DOHH2 (cell line): ENCODE data around the gene MYO1G.

Experiments
- H3F3A ChIP-seq: fragments of 200-600 bp; sonication (generic), shearing (Covaris generic); 2 replicates; pipeline ENCODE4 v1.6.0; 2016; ENCODE audit warnings: antibody characterized with exemption, mild to moderate bottlenecking; ENCODE audit not compliant: control insufficient read depth, insufficient read depth
- H3K27ac ChIP-seq: fragments of 200-600 bp; sonication (generic); 2 replicates; pipeline ENCODE4 v1.5.1; 2014; ENCODE audit warnings: low read depth, mild to moderate bottlenecking, low read length, moderate library complexity
- H3K27me3 ChIP-seq: fragments of 200-600 bp; sonication (generic); 2 replicates; pipeline ENCODE4 v1.6.1; 2014; ENCODE audit warnings: mild to moderate bottlenecking, low read length, mixed read lengths; ENCODE audit not compliant: control insufficient read depth
- H3K36me3 ChIP-seq: fragments of 200-600 bp; sonication (generic); 2 replicates; pipeline ENCODE4 v1.6.1; 2014; ENCODE audit warnings: mild to moderate bottlenecking, low read length, moderate library complexity, mixed read lengths; ENCODE audit not compliant: control insufficient read depth
- H3K4me1 ChIP-seq: fragments of 200-600 bp; sonication (generic); 2 replicates; pipeline ENCODE4 v1.6.1; 2014; ENCODE audit warnings: mild to moderate bottlenecking, low read length, mixed read lengths; ENCODE audit not compliant: control insufficient read depth
- H3K4me2 ChIP-seq: fragments of 200-600 bp; sonication (generic); 2 replicates; pipeline ENCODE4 v1.6.0; 2014; ENCODE audit warnings: mild to moderate bottlenecking, low read length, moderate library complexity
- H3K4me3 ChIP-seq: fragments of 200-600 bp; sonication (generic); 2 replicates; pipeline ENCODE4 v1.5.1; 2014; ENCODE audit warnings: mild to moderate bottlenecking, low read length, mixed read lengths
- H3K79me2 ChIP-seq: fragments of 200-600 bp; sonication (generic); 2 replicates; pipeline ENCODE4 v1.6.1; 2014; ENCODE audit warnings: mild to moderate bottlenecking, low read length, mixed read lengths; ENCODE audit not compliant: control insufficient read depth
- H3K9me2 ChIP-seq: fragments of 200-600 bp; sonication (generic); replicated peaks from 2 replicates; pipeline ENCODE4 v1.6.1; 2014; ENCODE audit warnings: mild to moderate bottlenecking, low read length, mixed read lengths; ENCODE audit not compliant: control insufficient read depth
- H3K9me3 ChIP-seq: fragments of 200-600 bp; sonication (generic); 2 replicates; pipeline ENCODE4 v1.6.1; 2014; ENCODE audit warnings: antibody characterized with exemption, low read length, mixed read lengths; ENCODE audit not compliant: control insufficient read depth, insufficient read depth
- H4K20me1 ChIP-seq: fragments of 200-600 bp; sonication (generic); 2 replicates; pipeline ENCODE4 v1.6.0; 2014; ENCODE audit warnings: low read depth, mild to moderate bottlenecking, antibody characterized with exemption, low read length, moderate library complexity; ENCODE audit not compliant: control insufficient read depth, insufficient read depth
- CTCF ChIP-seq: fragments of 200-600 bp; sonication (generic); IDR thresholded peaks from one replicate; pipeline ENCODE4 v1.5.1; 2014; ENCODE audit warnings: antibody characterized with exemption, mild to moderate bottlenecking, low read depth, low read length; ENCODE audit not compliant: poor library complexity, severe bottlenecking
- EZH2phosphoT487 ChIP-seq: fragments of 200-600 bp; sonication (generic); IDR thresholded peaks from 2 replicates; pipeline ENCODE4 v1.6.1; 2017; ENCODE audit warnings: borderline replicate concordance, mild to moderate bottlenecking, antibody characterized with exemption, low read length, moderate library complexity, mixed read lengths

MYO1G gene

GRCh38 chr7:44985900-44986217 lies 7.0 kb upstream of the MYO1G start:
- peaks cover 55% of the 10 kb centered on the region for H3K36me3 ChIP-seq
- H3K4me2 ChIP-seq = peak overlapping the region; percentile 97
- peaks cover 3% of the 10 kb centered on the region; the same call in 1 of the 2 replicates for H3K27me3 ChIP-seq
- peaks cover 64% of the 10 kb centered on the region for H3K79me2 ChIP-seq
- H3F3A ChIP-seq = peaks cover 52% of the 10 kb centered on the region
- peak overlapping the region; percentile 94 for H3K27ac ChIP-seq
- H3K9me2 ChIP-seq = no peaks in the 10 kb centered on the region
- peak overlapping the region; percentile 97 for H3K4me3 ChIP-seq
- TF ChIP-seq CTCF = no peak
- no peak for TF ChIP-seq EZH2phosphoT487
- no peaks in the 10 kb centered on the region for H3K9me3 ChIP-seq
- peaks cover 32% of the 10 kb centered on the region for H4K20me1 ChIP-seq
- H3K4me1 ChIP-seq = peaks cover 77% of the 10 kb centered on the region

GRCh38 chr7:44985033-44985695 lies 6.3 kb upstream of the MYO1G start:
- H3F3A ChIP-seq = peaks cover 59% of the 10 kb centered on the region
- peaks cover 32% of the 10 kb centered on the region for H4K20me1 ChIP-seq
- peaks cover 3% of the 10 kb centered on the region; the same call in 1 of the 2 replicates for H3K27me3 ChIP-seq
- peak overlapping the region; percentile 97 for H3K4me3 ChIP-seq
- H3K4me2 ChIP-seq = peak overlapping the region; percentile 97
- no peaks in the 10 kb centered on the region for H3K9me3 ChIP-seq
- H3K9me2 ChIP-seq = no peaks in the 10 kb centered on the region
- H3K4me1 ChIP-seq = peaks cover 77% of the 10 kb centered on the region
- H3K36me3 ChIP-seq = peaks cover 59% of the 10 kb centered on the region
- peaks cover 64% of the 10 kb centered on the region for H3K79me2 ChIP-seq
- no peak for TF ChIP-seq EZH2phosphoT487
- TF ChIP-seq CTCF = no peak
- peak overlapping the region; percentile 94 for H3K27ac ChIP-seq

- Histone ChIP-seq H3K9me2 (no peaks in the 10 kb centered on the region), H3K4me2 (peak overlapping the region; percentile 97), H4K20me1 (peaks cover 32% of the 10 kb centered on the region), H3K9me3 (no peaks in the 10 kb centered on the region), H3K27ac (peak overlapping the region; percentile 94), H3K36me3 (peaks cover 67% of the 10 kb centered on the region), H3K27me3 (peaks cover 3% of the 10 kb centered on the region; the same call in 1 of the 2 replicates), H3K4me1 (peaks cover 82% of the 10 kb centered on the region), H3K4me3 (peak overlapping the region; percentile 97), H3F3A (peaks cover 67% of the 10 kb centered on the region), H3K79me2 (peaks cover 69% of the 10 kb centered on the region)
- TF ChIP-seq CTCF = no peak
- TF ChIP-seq EZH2phosphoT487 = no peak
Observed at GRCh38 chr7:44984478-44984758, 5.6 kb upstream of the MYO1G start.
